GM19397 (cell line): ENCODE measurements around the gene CEP20.
"Not testable (repeated sequence)": the region's sequence is repeated elsewhere in the genome, so short reads cannot be mapped to it uniquely, and the experiment has no call there.

ENCODE experiments used
- ATAC-seq: cut with Tn5 transposase; IDR thresholded peaks from one replicate; pipeline ENCODE4 v1.9.1; 2021; ENCODE audit warnings: mild to moderate bottlenecking, moderate library complexity; ENCODE audit not compliant: unreplicated experiment

CEP20 gene

DNA sequence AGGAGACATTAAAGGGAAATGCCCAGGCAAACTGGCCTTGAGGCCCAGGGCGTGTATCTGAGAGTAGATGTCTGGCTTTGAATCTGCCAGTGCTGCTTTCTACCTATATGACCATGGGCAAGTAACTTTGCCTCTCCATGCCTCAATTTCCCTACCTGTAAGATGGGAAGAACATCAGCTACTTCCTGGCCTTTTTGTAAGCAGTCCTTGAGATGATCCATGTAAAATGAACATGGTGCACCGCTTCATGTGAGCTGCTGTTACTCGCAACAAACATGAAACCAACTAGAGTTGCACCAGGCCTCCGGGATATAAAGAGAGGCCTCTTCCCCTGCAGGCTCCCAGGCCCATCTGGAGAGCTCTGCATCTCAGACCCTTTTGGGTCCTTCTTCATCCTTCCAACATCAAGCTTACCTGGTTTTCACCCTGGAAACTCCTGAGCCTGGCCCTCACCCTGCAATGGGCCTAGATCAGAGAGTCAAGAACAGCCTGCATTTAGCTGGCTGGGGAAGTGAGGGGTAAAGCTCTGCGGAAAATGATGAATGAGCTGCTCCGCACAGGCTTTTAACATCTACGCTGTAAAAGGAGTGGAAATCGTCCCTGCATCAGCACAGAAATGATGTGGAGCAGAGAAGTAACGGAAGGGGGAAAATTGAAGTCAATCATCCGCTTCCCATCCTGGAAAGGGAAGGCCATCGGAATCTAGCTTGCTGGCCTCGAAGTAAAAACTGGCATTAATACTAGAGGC is 29.3 kb downstream of the CEP20 start:
- no peak for ATAC-seq

DNA sequence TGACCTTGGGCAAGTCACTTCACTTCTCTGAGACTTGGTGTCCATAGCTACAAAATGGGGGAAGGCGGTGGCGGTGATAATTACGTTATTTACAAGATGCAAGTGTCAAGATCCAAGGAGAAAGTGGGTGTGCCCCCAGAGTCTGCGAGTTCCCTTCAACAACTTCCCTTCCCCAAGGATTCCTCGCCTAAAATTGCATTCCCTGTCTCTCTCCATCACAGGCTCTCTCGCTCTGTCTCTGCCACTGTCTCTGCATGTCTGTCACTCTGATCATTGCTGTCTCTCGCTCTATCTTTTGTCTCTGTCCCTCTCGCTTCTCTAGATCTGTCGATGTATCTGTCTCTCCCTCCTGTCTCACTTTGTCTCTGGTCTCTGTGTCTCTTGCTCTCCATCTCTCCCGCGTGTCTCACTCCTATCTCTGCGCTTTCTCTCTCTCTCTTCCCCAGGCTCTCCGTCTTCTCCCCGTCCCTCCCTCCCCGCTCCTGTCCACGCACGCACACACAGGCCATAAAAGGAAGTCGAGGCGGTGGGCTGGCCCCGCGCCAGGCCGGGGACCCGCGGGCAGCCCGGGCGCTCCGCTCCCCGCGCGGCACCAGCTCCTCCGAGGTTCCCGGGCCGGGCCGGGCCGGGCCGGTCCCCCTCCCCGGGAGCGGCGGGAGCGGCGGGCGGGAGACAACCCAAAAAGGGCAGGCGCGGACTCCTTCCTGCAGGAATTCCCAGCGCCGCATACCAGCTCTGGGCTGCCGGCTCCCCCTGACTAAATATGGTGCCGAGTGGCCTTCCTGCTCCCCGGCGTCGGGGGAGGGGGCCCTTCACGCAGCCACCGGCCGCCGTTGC is 30.5 kb downstream of the CEP20 start:
- ATAC-seq: no peak

DNA sequence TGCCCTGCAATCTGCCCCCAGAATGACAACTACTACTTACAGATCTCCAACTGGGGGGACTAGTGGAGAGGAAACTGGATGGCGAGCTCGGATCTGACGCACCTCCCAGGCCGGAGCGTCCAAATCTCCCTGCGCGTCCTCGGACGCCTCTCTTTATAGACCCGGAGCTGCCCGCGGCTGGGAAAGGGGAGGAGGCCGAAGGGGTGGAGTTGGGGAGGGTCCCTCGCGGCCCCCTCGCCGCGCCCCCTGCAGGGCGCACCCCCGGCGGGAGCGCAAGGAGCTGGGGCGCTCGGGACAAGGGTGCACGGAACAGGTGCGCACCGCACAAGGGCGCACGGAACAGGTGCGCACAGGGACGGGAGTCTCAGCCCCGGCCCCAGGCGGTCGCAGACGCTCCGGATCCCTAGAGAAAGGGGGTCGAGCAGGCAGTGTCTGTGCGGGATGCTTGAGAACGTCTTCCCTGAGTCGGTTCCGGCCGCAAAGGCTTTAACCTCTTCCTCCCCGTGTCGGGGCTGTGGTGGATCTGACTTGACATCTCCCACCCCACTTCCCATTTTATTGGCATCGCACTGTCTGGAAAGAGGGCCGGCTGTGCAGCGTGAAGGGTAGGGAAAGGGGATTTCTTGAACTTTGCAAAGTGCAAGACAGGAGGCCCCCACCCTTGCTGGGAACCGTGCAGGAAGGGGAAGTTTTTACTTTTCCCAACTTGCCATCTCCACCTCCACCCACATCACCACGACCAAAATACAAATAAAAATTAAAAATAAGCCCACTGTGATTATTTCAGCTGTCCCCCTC is 31.3 kb downstream of the CEP20 start, which contains the start of gene MYH11:
MYH11 (minus strand) TSS at position 128 of the 798 bp plus-strand sequence. CDS start 18,776 bp downstream, outside the sequence.
- ATAC-seq: no peak

DNA sequence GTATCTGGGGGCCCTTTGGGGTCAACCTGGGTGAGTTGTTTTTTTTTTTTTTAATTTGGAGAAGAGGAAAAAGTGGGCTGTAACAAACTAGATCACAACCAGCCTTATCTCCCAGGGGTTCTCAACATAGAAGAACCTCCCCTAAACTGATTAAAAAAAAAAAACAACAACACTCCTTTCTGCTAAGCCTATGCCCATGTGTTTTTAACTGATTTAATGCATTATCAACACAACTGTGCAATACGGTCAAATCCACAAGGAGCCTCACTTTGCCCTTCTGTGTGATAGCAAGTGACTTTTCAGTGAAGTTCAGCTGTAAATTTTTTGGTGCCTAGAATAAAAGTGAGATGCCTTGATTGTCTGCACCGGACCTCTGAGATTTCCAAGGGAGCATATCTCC is 32.2 kb downstream of the CEP20 start:
- no peak for ATAC-seq

DNA sequence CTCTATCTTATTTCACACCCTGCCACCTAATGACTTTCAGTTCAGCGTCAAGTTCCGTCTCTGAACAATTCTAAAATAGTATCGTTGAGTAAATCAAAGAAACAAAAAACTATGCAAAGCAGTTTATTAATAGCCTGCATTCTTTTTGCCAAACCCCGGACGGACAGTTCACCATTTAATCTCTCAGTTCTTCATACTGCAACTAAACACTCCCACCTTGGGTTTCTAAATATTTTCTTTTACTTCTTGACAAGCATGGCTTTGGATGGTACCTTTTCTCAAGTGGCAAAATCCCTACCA is 32.7 kb downstream of the CEP20 start:
- peak; percentile 52 for ATAC-seq

DNA sequence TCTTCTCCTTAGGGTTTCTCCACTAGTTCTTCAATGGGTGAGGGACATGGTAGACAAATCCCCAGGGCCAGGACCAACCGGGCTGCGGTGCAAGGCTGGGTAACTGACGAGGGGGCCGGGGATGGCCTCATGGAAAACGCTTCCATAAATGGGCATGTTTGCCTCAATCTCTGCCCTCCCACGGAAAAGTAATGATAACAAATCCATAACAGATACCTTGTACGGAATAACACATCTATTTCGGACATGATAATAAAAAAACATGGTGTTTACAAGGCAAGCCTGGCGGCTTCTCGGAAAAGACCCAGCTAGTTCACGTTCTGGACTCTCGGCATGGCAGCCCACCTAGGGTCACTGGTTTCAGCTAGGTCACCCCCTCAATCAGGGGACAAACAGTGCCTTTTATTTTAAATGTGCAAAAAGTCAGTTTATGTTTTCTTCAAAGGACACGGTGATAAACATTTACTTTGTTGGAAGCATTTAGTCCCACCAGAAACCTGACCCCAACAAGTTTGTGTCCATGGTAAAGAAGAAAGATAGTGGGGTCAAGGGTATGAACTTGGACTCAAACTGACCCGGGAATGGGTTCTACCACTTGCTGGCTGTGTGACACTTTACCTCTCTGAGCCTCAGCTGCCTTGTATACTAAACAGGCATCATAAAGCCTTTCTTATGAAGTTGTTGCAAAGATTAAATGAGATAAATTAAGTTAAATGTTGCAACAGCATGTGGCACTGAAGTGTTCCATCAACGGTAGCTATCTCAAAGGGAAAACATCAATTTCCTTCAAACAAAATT is 33.3 kb downstream of the CEP20 start:
- peak; percentile 16 for ATAC-seq

DNA sequence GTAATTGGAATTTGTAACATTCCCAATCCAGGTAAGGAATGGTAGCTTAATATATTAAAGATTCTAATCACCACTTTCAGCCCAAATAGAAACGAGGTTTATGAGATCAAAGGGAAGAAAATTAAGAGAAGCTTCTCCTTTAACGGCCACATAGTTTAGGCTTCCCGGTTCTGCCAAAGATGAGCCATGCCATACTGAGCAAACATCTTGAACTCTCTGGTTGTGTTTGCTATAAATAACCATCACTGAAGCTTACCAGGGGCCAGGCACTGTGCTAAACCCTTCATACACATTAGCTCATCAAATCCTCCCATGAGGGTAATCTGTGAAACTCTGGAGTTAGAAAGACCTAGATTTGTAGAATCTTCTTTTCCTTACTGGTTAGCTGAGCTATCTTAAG is 34.3 kb downstream of the CEP20 start:
- ATAC-seq: no peak

DNA sequence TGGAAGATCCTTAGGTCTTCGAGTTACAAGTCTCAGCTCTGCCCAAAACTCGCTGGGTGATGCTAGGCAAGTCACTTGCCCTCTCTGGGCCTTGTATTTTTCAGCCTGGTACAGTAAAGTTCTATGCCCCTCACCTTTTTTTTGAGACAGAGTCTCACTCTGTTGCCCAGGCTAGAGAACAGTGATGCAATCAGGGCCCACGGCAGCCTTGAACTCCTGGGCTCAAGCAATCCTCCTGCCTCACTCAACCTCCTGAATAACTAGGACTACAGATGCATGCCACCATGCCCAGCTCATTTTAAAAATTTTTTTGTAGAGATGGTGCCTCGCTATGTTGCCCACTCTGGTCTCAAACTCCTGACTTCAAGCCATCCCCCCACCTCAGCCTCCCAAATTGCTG is 35.4 kb downstream of the CEP20 start:
- ATAC-seq: no peak

DNA sequence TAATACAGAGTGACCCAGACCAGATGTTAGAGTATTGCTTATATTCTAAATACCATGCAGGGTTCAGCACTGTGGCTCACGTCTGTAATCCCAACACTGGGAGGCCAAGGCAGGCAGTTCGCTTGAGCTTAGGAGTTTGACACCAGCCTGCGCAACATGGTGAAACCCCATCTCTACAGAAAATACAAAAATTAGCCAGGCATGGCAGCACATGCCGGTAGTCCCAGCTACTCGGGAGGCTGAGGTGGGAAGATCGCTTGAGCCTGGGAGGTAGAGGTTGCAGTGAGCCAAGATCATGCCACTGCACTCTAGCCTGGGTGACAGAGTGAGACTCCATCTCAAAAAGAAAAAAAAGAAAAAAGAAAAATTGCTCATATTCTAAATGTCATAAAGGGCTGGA is 37.8 kb downstream of the CEP20 start:
- not testable (repeated sequence) for ATAC-seq

DNA sequence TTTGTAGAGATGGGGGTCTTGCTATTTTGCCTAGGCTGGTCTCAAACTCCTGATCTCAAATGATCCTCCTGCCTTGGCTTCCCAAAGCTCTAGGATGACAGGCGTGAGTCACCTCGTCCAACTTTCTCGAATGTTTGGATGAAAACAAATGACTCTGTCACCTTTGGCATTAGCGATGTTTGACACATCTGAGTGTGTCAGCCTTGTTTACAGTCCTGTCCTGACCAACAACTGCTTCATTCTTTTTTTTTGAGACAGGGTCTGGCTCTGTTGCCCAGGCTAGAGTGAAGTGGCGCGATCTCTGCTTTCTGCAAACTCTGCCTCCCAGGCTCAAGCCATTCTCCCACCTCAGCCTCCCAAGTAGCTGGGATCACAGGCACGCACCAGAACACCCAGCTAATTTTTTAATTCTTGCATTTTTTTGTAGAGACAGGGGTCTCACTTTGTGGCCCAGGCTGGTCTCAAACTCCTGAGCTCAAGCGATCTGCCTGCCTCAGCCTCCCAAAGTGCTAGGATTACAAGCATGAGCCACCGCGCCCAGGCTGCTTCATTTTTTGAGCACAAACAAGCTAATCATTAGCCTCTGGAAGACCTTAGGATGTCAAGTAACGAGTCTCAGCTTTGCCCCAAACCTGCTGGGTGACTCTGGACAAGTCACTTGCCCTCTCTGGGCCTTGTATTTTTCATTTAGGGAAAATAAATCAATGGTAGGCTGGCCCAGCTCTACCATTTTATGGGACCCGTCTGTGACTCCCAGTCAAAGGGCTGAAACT is 39.0 kb downstream of the CEP20 start:
- no peak for ATAC-seq

DNA sequence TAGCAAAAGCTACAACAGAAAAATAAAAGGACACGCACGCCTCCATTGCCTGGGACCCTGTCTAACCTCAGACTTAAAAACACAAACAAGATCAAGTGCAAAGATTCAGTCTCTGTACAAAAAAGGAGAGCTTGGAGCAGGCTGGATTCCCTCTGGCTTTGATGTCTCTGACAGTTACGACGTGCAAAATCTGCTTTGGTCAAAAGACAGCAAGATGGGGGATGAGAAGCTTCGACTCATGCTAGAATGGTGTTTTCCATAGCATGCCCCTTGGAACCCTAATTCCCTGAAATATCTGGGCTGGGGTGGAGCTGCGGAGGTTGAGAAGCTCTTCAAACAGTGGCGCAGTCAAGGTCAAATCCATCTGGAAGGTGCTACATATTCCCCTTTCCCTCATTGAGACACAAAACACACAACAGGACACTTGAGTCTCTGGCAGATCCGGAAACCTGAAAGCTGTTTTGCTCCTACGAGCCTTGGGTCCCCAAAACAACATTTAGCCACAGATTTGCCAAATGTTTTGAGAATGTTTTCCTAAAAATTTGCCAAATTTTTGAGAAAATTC is 40.7 kb downstream of the CEP20 start:
- no peak for ATAC-seq

DNA sequence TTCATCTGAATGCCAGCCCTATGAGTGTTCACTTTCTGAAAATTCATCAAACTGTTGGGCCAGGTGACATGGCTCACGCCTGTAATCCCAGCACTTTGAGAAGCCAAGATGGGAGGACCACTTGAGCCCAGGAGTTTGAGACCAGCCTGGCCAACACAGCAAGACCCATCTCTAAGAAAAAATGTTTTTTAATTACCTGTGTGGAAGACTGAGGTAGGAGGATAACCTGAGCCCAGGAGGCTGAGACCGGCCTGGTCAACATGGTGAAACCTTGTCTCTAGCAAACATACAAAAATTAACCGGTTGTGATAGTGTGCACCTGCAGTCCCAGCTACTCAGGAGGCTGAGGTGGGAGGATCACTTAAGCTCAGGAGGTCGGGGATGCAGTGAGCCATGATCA is 41.9 kb downstream of the CEP20 start:
- no peak for ATAC-seq

DNA sequence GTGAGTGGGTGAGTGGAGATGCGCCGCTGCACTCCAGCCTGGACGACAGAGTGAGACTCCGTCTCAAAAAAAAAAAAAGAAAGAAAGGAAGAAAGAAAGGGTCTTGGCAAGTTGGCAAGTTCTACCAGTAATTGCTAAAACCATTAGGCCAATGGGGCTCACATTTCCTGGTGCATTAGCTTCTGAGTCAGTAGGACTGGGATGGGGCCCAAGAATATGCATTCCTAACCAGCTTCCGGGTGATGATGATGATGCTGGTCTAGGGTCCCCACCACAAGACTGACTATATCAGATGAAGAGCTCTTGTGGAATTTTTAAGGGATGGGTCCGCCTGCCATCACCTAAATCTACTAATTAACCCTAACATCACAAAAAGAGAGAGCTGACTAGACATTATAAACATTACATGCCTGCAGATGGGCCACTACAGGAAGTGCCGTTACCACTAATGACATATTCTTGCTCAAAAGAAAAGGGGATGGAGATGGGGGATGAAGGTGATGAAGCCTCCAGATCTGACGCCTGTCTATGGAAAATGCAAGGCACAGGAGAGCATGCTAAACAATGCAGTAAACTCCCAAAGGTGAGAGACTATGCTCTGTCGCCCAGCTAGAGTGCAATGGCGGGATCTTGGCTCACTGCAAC is 44.6 kb downstream of the CEP20 start:
- no peak for ATAC-seq

DNA sequence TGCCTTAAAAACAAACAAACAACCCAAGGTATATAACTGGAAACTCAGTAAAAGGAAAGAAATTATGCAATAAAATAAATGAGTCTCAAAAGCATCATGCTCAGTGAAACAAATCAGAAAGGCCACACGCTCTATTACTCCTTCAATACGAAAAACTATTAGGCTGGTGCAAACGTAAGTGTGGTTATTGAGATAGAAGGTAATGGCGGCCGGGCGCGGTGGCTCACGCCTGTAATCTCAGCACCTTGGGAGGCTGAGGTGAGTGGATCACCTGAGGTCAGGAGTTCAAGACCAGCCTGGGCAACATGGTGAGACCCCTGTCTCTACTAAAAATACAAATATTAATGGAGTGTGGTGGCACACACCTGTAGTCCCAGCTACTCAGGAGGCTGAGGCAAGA is 49.2 kb downstream of the CEP20 start:
- ATAC-seq: not testable (repeated sequence)

DNA sequence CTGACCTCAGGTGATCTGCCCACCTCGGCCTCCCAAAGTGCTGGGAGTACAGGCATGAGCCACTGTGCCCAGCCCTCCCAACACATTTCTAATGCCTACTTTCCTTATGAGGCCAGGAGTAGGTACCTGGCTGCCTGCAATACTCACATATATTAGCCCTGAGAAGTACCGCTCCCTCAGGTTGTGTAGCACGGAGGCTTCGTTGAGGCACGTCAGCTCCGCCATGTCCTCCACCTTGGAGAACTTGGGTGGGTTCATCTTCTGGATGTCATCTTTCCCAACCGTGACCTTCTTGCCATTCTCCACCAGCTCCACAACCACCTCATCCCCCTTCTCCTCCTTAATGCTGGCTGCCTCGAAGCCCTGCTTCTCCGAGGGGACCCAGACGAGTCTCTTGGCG is 50.6 kb downstream of the CEP20 start:
- no peak for ATAC-seq

DNA sequence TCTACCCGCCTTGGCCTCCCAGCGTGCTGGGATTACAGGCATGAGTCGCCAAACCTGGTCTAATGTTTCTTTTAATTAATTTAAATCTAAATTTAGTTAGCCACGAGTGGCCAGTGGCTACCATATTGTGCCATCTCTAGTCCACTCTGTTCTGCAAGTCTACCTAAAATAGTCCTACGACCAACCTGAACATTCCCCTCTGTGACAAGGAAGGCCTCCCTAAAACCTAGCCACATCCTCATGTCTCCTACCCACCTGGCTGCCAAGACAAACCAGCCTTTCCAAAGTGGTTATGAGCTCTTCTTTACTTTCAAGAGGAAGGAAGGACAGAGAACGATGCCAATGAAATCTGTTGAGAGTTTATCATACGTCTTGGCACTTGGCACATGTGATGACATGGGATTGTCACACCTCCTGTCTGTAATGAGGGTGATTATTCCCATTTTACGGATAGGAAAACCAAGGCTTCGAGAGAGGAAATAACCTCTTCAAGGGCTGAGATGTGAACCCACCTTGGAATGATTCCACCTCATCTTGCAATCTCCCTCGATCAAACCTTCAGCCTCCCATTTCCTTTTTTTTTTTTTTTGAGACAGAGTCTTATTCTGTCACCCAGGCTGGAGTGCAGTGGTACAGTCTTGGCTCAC is 51.3 kb downstream of the CEP20 start:
- no peak for ATAC-seq

DNA sequence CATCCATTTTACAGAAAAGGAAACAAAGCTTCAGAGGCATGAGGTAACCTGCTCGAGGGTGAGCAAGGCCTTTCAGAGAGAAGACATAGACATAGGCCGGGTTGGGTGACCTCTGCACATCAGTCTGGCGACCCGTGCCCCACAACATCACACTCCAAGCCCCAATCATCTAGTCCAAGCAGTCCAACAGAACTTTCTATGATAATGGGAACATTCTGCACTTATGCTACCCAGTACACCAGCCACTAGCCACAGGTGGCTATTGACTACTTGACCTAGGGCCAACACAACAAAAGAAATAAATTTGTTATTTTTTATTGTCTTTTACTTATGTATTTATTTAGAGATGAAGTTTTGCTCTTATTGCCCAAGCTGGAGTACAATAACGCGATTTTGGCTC is 52.3 kb downstream of the CEP20 start:
- no peak for ATAC-seq

DNA sequence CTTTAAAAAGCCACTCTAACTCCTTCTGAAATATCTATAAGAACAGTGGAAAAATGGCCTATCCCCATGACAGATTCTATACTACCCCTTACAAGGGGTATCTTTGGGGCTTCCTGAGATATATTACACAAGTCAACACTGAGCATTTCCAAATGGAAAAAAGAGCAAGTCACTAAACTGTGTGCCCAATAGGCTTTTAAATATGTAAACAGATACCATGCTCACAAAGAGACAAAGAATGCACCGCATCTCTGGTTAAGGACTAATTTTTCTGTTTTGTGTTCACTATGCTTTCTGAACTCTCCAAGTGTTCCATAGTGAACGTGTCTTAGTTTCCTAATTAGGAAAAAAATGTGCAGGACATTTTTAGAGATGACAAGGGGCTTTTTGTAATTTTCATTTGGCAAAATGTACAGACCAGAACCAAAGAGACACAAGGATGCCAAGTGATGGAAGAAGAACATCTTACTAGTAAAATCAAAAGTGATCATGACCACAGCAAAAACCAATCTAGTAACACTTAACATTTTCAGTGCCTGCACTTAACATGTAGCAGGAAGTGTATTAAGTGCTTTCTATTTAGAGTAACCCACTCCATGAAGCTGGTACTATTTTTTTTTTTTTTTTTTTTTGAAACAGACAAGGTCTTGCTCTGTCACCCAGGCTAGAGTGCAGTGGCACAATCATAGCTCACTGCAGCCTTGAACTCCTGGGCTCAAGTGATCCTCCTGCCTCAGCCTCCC is 53.1 kb downstream of the CEP20 start:
- no peak for ATAC-seq
